Measurements from ENCODE around the gene GMPS.
"Not testable (repeated sequence)": the region's sequence is repeated elsewhere in the genome, so short reads cannot be mapped to it uniquely, and the experiment has no call there.

The GMPS gene

DNA sequence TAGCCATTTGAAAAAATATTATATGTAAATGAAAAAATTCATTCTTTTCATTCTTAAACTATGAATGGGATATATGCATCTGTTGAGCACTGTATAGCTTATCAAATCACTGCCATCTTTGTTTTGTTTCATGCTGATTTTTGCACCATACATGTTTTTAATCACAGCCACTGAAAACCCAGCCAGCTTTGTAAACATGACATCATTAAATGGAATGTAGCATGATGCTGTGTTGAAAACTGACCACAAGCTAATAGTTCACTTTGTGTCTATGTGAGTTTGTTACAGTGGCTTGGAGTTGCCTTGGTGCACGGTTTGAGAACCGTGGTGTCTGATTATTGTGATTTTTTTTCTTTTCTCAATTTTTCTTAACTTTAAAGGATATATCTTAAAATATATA is 75.7 kb downstream of the GMPS start:
- DNase-seq, result no peak

DNA sequence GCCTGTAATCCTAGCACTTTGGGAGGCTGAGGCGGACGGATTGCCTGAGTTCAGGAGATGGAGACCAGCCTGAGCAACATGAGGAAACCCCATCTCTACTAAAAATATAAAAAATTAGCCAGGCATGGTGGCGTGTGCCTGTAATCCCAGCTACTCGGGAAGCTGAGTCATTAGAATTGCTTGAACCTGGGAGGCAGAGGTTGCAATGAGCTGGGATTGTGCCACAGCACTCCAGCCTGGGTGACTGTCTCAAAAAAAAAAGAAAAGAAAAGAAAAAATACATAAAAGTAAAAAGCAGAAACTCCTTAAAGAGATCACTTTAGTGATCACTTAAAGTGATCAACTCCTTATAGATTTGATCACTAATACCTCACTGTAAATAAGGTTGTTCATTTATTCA is 78.0 kb downstream of the GMPS start:
- no peak for DNase-seq

DNA sequence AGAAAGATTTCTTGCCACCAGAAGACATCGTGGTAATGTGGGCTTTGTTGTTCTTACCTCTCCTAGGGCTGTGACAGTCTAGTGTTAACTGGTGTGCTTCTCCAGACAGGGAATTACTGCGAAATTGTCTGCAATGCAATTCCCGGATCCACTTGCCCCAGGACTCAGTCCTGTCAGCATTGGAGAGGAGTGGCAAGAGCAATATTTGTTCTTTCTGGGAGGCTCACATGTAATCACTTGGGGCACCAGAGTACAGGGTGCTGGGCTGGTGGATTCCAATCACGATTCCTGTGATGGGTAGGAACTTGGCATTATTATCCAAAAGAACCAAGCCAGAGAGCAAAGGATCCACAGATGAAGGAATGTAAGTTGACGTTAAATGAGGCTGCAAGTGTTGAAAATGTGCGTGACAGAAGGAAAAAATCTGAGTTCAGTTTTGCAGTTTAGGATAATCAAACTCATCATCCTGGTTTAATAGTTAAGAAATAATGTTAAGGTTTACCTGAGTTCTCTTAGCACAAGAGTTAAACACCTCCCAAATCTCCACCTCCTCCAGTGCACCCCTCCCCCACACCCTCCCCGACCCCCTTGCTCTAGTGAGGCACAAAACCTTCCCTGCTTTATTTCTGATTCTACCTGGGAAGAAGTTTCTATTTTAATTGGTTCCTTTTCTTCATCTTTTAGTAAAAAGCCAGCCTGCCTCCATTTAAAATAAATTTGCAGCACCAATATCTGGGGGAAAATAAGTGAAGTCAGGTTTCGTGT is 79.2 kb downstream of the GMPS start:
- no peak for DNase-seq

DNA sequence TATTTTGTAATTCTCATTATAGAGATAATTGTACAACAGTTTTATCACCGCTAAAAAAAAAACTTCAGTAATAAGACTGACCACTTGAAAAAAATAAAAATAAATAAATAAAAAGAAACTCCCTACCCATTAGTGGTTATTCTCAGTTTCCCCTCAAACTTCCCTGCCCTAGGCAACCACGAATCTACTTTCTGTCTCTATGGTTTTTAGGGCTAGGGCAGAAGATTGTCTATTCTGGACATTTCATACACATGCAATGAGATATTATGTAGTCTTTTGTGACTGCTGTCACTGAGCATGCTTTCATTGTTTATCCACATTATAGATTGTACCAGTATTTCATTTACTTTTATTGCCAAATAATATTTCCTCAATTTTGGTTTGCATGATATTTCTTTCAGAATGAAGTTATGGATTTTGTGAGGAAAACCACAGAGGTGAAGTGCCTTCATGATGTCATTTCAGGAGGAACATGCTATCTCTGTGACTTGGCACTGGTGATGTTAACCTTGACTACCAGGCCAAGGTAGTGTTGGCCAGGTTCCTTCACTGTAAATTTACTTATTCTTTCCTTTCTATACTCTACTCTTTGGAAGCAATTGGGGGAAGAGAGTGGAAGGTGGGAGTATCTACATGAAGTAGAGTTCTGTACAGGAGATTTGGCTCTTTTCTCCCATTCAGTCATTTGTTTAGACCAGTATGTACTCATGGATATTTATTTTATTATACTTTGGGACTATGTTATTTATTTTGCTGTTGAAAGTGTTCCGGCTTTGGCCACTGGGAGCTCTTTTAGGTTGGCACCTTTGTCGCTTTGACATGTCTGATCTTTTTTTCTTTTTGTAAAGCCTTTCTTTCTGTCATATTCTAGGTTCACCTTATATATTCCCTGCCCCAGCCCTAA is 86.3 kb downstream of the GMPS start:
- no peak for DNase-seq

DNA sequence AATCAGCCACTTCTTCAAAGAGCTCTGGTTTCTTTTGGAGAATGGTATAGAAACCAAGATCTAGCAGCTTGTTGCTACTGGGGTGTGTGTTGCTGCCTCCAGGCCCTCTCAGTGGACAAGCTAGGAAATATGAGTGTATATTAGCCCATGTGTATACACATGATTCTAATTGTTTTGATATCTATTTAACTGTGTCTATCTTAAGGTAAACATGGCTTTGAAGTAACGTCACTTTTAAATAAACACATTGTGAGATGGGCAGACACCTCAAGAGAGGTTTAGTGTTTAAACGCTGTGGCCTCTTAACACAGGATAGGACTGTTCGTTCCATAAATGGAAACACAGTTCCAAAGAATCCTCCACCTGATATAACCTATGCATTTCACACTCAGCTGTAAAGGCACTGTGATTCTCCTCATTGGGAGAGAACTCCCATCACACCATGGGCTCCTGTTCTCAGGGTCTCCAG is 87.0 kb downstream of the GMPS start:
- no peak for DNase-seq

DNA sequence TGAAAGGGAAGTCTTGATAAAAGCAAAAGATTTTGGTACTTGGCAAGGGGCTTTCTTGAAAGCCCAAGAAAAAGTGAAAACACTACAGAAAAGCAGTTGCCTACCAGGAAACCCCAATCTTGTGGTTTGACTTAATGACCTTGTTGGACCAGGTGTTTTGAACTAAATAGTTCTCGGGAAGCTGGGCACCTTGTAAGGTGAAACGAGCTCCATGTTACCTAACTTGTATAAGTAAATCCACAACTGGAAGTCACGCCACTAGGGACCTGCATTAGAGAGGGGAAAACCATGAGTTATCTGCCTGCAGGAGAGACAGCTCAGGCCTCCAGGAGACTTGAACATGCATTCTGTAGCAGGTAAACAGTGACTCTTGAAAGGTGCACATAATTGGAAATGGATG is 88.2 kb downstream of the GMPS start:
- no peak for DNase-seq

DNA sequence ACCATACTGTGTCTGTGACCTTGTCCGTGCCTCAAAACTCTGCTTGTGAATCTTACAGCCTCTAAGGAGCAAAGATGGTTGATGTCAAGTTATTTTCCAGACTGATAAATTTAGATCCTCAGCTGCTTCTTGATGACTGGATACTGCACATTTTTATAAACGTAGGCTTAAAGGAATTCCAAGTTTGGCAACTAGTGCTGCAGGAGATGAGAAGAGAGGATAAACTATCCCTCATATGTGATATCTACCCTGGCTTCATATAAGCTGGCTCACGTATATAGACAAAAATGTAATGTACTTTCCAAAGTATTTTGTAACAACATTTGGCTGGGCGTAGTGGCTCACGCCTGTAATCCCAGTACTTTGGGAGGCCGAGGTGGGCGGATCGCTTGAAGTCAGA is 89.6 kb downstream of the GMPS start:
- no peak for DNase-seq

DNA sequence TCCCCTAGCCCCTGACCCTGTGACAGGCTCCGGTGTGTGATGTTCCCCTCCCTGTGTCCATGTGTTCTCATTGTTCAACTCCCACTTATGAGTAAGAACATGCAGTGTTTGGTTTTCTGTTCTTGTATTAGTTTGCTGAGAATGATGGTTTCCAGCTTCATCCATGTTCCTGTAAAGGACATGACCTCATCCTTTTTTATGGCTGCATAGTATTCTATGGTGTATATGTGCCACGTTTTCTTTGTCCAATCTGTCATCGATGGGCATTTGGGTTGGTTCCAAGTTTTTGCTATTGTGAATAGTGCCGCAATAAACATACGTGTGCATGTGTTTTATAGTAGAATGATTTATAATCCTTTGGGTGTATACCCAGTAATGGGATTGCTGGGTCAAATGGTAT is 90.6 kb downstream of the GMPS start:
- DNase-seq, result not testable (repeated sequence)

DNA sequence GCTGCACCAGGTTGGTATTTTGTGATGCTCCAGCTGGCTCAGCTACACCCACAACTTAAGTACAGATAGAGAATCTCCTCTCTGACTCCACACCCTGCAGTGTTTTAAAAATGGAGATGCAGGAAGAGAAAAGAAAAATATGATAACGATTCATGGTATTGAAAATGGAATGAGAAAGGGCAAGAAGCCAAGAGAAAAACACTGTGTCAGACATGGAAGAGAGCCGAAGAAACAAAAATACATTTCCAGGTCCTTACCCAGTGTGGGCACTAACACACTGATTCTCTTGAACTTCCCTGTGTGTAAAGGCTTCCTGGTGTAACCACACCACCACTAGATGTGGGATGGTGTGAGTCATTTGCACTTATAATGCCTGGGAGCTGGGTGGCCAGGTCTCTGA is 93.1 kb downstream of the GMPS start:
- DNase-seq, result no peak

DNA sequence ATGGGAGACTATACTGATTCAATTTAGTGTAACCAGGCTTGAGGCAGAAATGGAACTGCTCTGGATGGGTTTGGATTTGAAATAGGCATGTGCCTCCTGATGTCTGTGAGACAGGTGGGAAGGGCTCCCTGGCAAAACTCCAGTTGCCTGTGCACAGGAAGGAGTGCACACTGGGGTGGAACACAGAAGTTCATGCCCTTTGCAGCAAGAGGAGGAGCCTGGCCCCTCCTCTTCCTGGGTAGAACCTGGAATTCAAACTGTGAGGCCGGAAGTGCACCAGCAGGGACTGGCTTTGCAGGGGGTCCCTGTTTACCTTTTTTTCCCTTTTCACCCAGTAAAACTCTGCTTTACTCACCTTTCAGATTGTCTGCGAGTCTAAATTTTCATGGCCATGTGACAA is 99.9 kb downstream of the GMPS start:
- no peak for DNase-seq

DNA sequence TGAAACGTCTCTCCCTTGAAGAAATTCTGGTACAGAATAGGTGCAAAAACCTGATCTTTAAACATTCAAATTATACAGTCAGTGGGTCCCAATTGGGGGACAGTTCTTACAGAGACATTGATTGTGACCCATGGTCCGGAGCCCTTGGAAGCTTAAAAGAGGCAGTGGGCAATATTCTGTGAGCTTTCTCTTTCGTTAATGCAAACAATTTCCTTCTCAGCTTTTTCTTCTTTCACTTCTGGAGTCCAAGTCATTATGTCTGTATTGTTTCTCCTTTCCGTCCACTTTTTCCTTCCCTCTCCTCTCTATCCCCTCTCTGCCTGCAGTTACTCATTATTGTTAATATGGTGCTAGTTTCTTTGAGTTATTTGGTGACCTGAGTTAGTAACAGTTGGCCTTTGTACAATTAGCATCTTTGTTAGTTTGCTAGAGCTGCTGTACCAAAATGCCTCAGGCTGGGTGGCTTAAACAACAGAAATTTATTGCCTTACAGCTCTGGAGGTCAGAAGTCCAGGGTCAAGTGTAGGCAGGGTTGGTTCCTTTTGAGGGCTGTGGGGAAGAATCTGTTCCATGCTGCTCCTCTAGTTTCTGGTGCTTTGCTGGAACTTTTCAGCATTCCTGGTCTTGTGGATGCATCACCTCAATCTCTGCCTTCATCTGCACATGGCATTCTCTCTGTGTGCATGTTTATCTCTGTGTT is 102.6 kb downstream of the GMPS start:
- DNase-seq, result no peak

DNA sequence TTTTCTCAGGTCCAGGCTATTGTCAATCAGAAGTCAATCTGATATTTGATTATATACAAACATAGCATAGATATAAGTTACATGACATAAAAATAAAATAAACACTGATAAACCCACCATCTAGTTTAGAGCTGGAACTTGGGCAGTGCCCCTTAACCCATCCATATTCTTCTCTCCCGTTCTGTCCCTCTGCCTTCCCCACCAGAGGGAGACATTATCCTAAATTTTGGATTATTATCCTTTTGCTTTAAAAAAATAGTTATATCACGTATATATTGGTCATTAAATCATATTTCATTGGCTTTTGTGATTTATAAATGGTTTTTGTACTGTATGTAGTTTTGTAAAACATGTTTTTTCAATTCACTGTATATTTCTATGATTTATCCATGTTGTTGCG is 107.9 kb downstream of the GMPS start:
- DNase-seq, result no peak

DNA sequence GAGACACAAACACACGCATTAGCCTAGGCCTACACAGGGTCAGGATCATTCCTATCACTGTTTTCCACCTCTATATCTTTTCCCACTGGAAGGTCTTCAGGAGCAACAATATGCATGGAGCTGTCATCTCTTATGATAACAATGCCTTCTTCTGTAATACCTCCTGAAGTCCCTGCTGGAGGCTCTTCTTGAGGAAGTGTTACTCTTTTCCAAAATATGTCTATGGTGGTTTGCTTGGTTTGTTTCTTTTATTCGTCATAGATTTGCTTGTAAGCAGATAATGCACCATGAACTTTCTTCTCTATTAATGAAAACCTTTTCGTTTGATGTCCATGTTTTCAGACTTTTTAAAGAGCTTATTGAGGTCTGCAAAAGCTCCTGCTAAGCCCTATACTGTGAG is 109.3 kb downstream of the GMPS start:
- DNase-seq, result no peak

DNA sequence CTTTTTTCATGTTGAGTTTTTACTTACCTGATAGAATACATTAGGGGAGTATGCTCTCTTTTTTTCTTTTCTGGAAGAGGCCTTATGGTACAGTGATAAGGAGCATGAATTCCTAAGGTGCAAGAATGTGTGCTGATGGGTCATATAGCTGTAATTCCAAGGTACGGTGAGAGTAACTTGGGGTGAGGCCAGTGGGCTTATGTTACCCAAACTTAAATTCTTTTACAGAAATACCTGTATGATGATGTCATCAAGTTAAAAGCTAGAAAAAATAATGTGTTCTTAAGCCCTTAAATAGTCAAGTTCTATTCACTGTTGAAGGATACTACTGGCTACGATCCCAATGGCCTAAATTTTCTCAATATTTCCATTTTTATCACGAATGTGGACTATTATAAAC is 111.2 kb downstream of the GMPS start:
- no peak for DNase-seq

DNA sequence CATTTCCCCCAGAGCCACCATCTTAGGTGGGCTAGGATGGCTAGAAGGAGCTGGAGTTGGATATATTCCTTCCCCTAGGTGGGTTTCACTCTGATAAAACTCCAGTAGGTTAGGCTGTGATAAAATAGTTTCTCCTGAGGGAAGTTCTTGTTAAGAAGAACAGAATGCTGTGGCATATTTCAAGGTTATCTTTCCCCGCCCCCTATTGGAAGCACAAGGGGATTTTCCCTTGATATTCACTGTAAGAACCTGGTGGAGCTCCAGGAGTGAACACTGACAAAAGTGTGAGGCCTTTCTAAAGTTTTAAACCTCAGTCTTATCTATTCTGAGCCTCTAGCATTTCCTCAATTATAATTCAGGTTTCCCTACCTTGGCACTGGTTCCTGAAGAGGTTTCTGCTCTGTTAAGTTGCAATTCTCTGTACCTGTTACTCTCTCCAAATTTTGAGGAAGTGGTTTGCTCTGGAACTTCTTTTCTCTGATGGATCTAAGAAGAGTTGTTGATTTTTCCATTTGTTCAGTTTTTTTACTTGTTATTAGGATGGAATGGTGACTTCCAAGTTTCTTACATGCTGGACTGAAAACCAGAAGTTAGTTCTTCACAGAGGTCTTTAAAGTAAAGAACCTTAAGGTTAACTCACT is 113.5 kb downstream of the GMPS start:
- no peak for DNase-seq

DNA sequence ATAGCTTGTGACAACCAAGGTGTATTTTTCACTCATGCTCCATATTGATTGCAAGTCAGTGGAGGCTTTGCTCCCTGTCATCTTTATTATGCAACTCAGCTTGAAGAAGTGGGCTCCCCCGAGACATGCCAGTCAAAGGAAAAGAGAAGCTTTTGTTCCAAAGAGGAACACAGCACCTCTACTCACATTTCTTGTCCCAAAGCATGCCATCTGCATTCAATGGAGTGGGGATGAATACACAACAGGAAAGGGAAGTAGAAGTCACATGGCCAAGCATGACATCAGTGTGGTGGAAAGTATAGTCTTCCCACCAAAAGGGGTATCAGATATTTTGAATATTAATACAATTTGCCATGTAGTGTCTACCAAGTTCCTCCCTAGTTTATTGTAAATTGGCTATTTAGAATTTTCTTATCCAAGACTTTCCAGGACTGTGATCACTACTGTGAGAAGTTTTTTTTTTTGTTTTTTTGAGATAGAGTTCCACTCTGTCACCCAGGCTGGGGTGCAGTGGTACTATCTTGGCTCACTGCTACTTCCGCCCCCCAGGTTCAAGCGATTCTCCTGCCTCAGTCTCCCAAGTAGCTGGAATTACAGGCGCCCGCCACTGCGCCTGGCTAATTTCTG is 114.5 kb downstream of the GMPS start:
- no peak for DNase-seq

DNA sequence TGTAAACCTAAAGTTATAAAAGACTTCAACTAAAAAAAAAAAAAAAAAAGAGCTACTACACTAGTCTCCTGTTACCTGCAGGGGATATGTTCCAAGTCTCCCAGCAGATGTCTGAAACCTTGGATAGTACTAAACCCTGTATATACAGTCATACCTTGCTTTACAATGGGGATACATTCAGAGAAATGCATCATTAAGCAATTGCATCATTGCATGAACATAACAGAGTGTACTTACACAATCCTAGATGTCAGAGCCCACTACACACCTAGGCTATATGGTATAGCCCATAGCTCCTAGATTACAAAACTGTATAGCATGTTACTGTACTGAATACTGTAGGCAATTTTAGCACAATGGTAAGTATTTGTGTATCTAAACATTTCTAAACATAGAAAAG is 119.1 kb downstream of the GMPS start:
- no peak for DNase-seq

DNA sequence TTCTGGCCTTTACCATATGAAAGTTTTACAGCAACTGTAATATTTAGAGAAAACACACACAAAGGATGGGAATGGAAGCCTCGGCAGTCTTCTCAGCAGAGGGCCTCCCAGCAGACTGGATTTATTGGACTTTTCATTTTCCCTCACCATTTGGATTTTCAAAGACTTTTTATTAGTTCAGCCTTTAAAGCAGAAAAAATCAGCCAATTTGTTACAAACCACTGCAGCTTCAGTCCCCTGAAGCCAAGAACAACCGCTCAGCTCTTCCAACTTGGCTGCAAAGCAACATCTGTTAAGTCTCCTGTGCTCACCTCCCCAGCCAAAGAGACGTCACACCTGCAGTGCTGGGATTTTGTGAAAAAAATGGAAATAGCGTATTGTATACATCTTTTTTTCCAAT is 120.8 kb downstream of the GMPS start:
- no peak for DNase-seq

DNA sequence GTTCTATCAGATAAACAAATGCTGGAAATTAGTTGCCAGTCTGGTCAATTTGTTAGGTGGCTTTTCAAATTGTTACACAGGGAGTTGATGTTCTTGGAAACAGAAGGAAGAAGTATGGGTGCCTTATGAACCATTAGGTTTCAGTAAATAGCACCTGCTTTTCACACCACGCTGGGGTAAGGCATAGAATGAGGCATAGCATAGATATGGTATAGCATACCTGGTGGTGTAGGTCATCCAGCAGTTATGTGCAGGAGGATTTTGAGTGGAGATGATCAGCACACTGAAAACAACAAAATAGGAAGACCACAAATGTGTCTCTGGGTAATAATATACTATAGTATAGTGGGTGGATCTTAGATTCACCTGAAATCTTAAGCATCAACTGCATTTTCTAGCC is 121.4 kb downstream of the GMPS start:
- DNase-seq, result no peak
